GM12878 (cell line): ENCODE results near the gene ADAMTS14.
A peak's percentile ranks its signal among the peaks of the same experiment; 100 is the strongest.

Experiments
- BACH1 ChIP-seq: fragments of 450-650 bp; IDR thresholded peaks from 2 replicates; pipeline ENCODE4 v1.6.1; 2017; ENCODE audit warnings: mild to moderate bottlenecking, borderline replicate concordance
- BRCA1 ChIP-seq: IDR thresholded peaks from 2 replicates; pipeline ENCODE4 v1.6.1; 2011; ENCODE audit warnings: low read depth, low read length, improper control_type of control experiment
- EZH2 ChIP-seq: IDR thresholded peaks from 2 replicates; pipeline ENCODE4 v1.6.1; 2012; ENCODE audit warnings: low read depth, mild to moderate bottlenecking, control low read depth, inconsistent platforms, low read length, borderline replicate concordance; ENCODE audit not compliant: control insufficient read depth
- FOXK2 ChIP-seq: fragments of 450-650 bp; IDR thresholded peaks from 2 replicates; pipeline ENCODE4 v1.6.1; 2017; ENCODE audit warnings: mild to moderate bottlenecking, moderate library complexity
- MYC ChIP-seq: IDR thresholded peaks from 2 replicates; pipeline ENCODE4 v1.6.1; 2011; ENCODE audit warnings: mild to moderate bottlenecking, low read length, moderate library complexity, inconsistent platforms; ENCODE audit not compliant: insufficient read depth, insufficient replicate concordance, insufficient read length, severe bottlenecking
- POLR2AphosphoS5 ChIP-seq: IDR thresholded peaks from 2 replicates; pipeline ENCODE4 v1.6.1; 2011; ENCODE audit warnings: mild to moderate bottlenecking, low read length, inconsistent platforms
- SPI1 ChIP-seq: IDR thresholded peaks from 2 replicates; pipeline ENCODE4 v1.6.1; 2011; ENCODE audit warnings: low read depth, mild to moderate bottlenecking, low read length, moderate library complexity, borderline replicate concordance; ENCODE audit not compliant: insufficient read depth
- STAT1 ChIP-seq: fragments of 450-650 bp; conservative IDR thresholded peaks from 2 replicates; pipeline ENCODE4 v1.6.1; 2014; ENCODE audit warnings: antibody characterized with exemption, mild to moderate bottlenecking
- TAF1 ChIP-seq: IDR thresholded peaks from 2 replicates; pipeline ENCODE4 v1.6.1; 2011; ENCODE audit warnings: mild to moderate bottlenecking, low read depth, low read length, borderline replicate concordance
- TF ChIP-seq, protein P1 (sequence below): fragments of 450-650 bp; formaldehyde crosslinking; IDR thresholded peaks from 2 replicates; pipeline ENCODE4 v1.4.0; 2022; ENCODE audit warnings: mild to moderate bottlenecking, moderate library complexity
- TF ChIP-seq, protein P2 (sequence below): IDR thresholded peaks from 2 replicates; pipeline ENCODE4 v1.6.1; 2011; ENCODE audit warnings: low read depth, low read length, improper control_type of control experiment, borderline replicate concordance
- TF ChIP-seq, protein P3 (sequence below), 3 experiments: IDR thresholded peaks in 2 of 3; conservative IDR thresholded peaks in 1 of 3; 2 replicates each; pipeline ENCODE4 v1.5.1; 2011; ENCODE audit warnings: low read depth in 3 of 3, low read length in 3 of 3, mild to moderate bottlenecking in 3 of 3, control low read depth in 2 of 3, moderate library complexity in 2 of 3, inconsistent platforms in 1 of 3, mixed read lengths in 1 of 3; ENCODE audit not compliant: control insufficient read depth in 2 of 3, insufficient read depth in 1 of 3; ENCODE audit errors: extremely low read depth in 1 of 3
- TF ChIP-seq, protein P4 (sequence below): IDR thresholded peaks from 2 replicates; pipeline ENCODE4 v1.6.1; 2012; ENCODE audit warnings: low read depth, low read length, improper control_type of control experiment
- TF ChIP-seq, protein P5 (sequence below): IDR thresholded peaks from 2 replicates; pipeline ENCODE4 v1.6.1; 2011; ENCODE audit warnings: low read depth, mild to moderate bottlenecking, low read length, moderate library complexity, borderline replicate concordance; ENCODE audit errors: extremely low read depth

DNA sequence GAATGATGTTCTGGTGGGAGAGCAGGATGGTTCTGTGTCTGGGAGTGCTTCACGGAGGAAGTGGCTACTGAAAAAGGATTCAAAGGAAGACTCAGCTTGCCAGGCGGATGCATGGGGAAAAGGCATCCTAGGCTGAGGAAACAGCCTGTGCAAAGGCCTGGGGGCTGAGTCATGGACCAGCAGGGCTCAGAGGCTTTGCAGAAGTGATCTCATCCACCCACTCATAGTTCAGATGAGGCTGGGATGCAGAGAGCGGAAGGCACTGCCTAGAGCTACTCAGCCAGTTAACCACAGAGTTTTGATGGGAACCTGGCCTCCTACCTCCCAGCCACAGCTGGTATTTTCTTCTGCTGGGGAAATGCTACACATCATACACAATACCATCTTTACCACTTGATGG lies 15.8 kb upstream of the ADAMTS14 start:
- no peak for TF ChIP-seq BRCA1
- no peak for TF ChIP-seq STAT1
- TF ChIP-seq, protein P1, sequence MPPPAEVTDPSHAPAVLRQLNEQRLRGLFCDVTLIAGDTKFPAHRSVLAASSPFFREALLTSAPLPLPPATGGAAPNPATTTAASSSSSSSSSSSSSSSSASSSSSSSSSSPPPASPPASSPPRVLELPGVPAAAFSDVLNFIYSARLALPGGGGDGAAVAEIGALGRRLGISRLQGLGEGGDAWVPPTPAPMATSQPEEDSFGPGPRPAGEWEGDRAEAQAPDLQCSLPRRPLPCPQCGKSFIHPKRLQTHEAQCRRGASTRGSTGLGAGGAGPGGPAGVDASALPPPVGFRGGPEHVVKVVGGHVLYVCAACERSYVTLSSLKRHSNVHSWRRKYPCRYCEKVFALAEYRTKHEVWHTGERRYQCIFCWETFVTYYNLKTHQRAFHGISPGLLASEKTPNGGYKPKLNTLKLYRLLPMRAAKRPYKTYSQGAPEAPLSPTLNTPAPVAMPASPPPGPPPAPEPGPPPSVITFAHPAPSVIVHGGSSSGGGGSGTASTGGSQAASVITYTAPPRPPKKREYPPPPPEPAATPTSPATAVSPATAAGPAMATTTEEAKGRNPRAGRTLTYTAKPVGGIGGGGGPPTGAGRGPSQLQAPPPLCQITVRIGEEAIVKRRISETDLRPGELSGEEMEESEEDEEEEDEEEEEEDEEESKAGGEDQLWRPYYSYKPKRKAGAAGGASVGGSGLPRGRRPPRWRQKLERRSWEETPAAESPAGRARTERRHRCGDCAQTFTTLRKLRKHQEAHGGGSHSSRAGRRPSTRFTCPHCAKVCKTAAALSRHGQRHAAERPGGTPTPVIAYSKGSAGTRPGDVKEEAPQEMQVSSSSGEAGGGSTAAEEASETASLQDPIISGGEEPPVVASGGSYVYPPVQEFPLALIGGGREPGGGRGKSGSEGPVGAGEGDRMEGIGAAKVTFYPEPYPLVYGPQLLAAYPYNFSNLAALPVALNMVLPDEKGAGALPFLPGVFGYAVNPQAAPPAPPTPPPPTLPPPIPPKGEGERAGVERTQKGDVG (CRISPR knock-in tag), result no peak
- TF ChIP-seq, protein P2, sequence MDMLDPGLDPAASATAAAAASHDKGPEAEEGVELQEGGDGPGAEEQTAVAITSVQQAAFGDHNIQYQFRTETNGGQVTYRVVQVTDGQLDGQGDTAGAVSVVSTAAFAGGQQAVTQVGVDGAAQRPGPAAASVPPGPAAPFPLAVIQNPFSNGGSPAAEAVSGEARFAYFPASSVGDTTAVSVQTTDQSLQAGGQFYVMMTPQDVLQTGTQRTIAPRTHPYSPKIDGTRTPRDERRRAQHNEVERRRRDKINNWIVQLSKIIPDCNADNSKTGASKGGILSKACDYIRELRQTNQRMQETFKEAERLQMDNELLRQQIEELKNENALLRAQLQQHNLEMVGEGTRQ, result no peak
- TF ChIP-seq, protein P3, sequence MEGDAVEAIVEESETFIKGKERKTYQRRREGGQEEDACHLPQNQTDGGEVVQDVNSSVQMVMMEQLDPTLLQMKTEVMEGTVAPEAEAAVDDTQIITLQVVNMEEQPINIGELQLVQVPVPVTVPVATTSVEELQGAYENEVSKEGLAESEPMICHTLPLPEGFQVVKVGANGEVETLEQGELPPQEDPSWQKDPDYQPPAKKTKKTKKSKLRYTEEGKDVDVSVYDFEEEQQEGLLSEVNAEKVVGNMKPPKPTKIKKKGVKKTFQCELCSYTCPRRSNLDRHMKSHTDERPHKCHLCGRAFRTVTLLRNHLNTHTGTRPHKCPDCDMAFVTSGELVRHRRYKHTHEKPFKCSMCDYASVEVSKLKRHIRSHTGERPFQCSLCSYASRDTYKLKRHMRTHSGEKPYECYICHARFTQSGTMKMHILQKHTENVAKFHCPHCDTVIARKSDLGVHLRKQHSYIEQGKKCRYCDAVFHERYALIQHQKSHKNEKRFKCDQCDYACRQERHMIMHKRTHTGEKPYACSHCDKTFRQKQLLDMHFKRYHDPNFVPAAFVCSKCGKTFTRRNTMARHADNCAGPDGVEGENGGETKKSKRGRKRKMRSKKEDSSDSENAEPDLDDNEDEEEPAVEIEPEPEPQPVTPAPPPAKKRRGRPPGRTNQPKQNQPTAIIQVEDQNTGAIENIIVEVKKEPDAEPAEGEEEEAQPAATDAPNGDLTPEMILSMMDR (IDR thresholded peaks at IDR 0.05 in 2 of 3, conservative IDR thresholded peaks at IDR 0.05 in 1 of 3; ENCODE audit: control insufficient read depth in 2 of 3, extremely low read depth in 1 of 3, insufficient read depth in 1 of 3, low read depth in 3 of 3, low read length in 3 of 3), result no peak
- no peak for TF ChIP-seq POLR2AphosphoS5
- no peak for TF ChIP-seq BACH1
- no peak for TF ChIP-seq TAF1
- TF ChIP-seq, protein P4, sequence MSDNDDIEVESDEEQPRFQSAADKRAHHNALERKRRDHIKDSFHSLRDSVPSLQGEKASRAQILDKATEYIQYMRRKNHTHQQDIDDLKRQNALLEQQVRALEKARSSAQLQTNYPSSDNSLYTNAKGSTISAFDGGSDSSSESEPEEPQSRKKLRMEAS, result no peak
- TF ChIP-seq EZH2, result no peak
- TF ChIP-seq FOXK2, result no peak
- TF ChIP-seq, protein P5, sequence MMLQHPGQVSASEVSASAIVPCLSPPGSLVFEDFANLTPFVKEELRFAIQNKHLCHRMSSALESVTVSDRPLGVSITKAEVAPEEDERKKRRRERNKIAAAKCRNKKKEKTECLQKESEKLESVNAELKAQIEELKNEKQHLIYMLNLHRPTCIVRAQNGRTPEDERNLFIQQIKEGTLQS, result no peak
- peak; percentile 73 for TF ChIP-seq SPI1
- no peak for TF ChIP-seq MYC
